D341Med (cell line): ENCODE results near the gene GNG11.
"Not testable (repeated sequence)": the region's sequence is repeated elsewhere in the genome, so short reads cannot be mapped to it uniquely, and the experiment has no call there.

ENCODE experiments used
- DNase-seq: peaks from one replicate; pipeline ENCODE4 v3.0.0; 2012; ENCODE audit warnings: low spot score

The GNG11 gene

GRCh38 chr7:93911661-93912060 is 9.9 kb upstream of the GNG11 start:
- DNase-seq = not testable (repeated sequence)

GRCh38 chr7:93913197-93913596 is 8.3 kb upstream of the GNG11 start:
- no peak for DNase-seq

GRCh38 chr7:93914581-93915066 is 6.9 kb upstream of the GNG11 start:
- DNase-seq = no peak

- DNase-seq = not testable (repeated sequence)
Observed at GRCh38 chr7:93915206-93915842, 6.2 kb upstream of the GNG11 start.

- DNase-seq = not testable (repeated sequence)
Observed at GRCh38 chr7:93915888-93916287, 5.6 kb upstream of the GNG11 start.

- DNase-seq = not testable (repeated sequence)
Observed at GRCh38 chr7:93916315-93916714, 5.2 kb upstream of the GNG11 start.

- no peak for DNase-seq
Observed at GRCh38 chr7:93920496-93921182, 896 bp upstream of the GNG11 start.

GRCh38 chr7:93921186-93921585 is 349 bp upstream of the GNG11 start:
- DNase-seq = no peak

- DNase-seq = no peak
Observed at GRCh38 chr7:93923296-93923695, 1.8 kb downstream of the GNG11 start.

GRCh38 chr7:93923942-93924341 is 2.4 kb downstream of the GNG11 start:
- DNase-seq = no peak

- DNase-seq = no peak
Observed at GRCh38 chr7:93926800-93927199, 5.3 kb downstream of the GNG11 start.

GRCh38 chr7:93927585-93927984 is 6.0 kb downstream of the GNG11 start:
- DNase-seq = no peak

GRCh38 chr7:93931655-93932054 is 10.1 kb downstream of the GNG11 start:
- DNase-seq = no peak

GRCh38 chr7:93933156-93933555 is 11.6 kb downstream of the GNG11 start:
- no peak for DNase-seq

- no peak for DNase-seq
Observed at GRCh38 chr7:93935102-93935501, 13.6 kb downstream of the GNG11 start.

GRCh38 chr7:93937818-93938217 is 16.3 kb downstream of the GNG11 start:
- DNase-seq = no peak

GRCh38 chr7:93938293-93938692 is 16.8 kb downstream of the GNG11 start:
- no peak for DNase-seq

GRCh38 chr7:93941945-93942344 is 20.4 kb downstream of the GNG11 start:
- DNase-seq = no peak

- no peak for DNase-seq
Observed at GRCh38 chr7:93943816-93944540, 22.4 kb downstream of the GNG11 start.

GRCh38 chr7:93944673-93945072 is 23.1 kb downstream of the GNG11 start:
- DNase-seq = no peak

- no peak for DNase-seq
Observed at GRCh38 chr7:93945083-93945482, 23.5 kb downstream of the GNG11 start.

GRCh38 chr7:93945756-93946535 is 24.4 kb downstream of the GNG11 start:
- no peak for DNase-seq
